Common myeloid progenitor, CD34-positive (primary cell): ENCODE measurements around the gene ZBTB34.

ENCODE experiments used
- CTCF ChIA-PET: fragments of 350-600 bp; sonication (Branson Sonifier 250); formaldehyde crosslinking; loops from one replicate; lab custom pipeline; 2021; ENCODE audit warnings: antibody characterized with exemption; lab: Charles Lee
- POLR2A ChIA-PET: fragments of 350-600 bp; sonication (Branson Sonifier 250); formaldehyde crosslinking; loops from one replicate; lab custom pipeline; 2021; ENCODE audit warnings: antibody characterized with exemption; lab: Charles Lee
- DNase-seq, 3 donors: peaks; one replicate each; pipeline versions ENCODE4 v3.0.0 to v3.0.0-alpha.2; 2013
- H3K27ac ChIP-seq, 2 experiments: 1 replicate in 1 of 2; 2 replicates in 1 of 2; pipeline ENCODE4 v1.7.0; 2013; ENCODE audit warnings: inconsistent platforms in 2 of 2, low read length in 2 of 2, mild to moderate bottlenecking in 2 of 2, low read depth in 1 of 2, moderate library complexity in 1 of 2; ENCODE audit not compliant: severe bottlenecking in 2 of 2, insufficient read depth in 1 of 2, poor library complexity in 1 of 2
- H3K27me3 ChIP-seq, 5 experiments: replicated peaks in 2 of 5; 1 replicate in 3 of 5; 2 replicates in 2 of 5; pipeline versions ENCODE4 v1.6.1 to v1.7.0; 2013; ENCODE audit warnings: low read length in 4 of 5, mild to moderate bottlenecking in 2 of 5, moderate library complexity in 2 of 5, inconsistent platforms in 1 of 5; ENCODE audit not compliant: insufficient read depth in 5 of 5, control insufficient read depth in 4 of 5
- H3K36me3 ChIP-seq, 4 experiments: 1 replicate in 2 of 4; 2 replicates in 2 of 4; pipeline versions ENCODE4 v1.6.1 to v1.7.0; 2013; ENCODE audit warnings: low read length in 3 of 4, control low read depth in 1 of 4, mild to moderate bottlenecking in 1 of 4; ENCODE audit not compliant: control insufficient read depth in 4 of 4, insufficient read depth in 4 of 4
- H3K4me1 ChIP-seq, 4 experiments: 1 replicate in 3 of 4; 2 replicates in 1 of 4; pipeline versions ENCODE4 v1.6.1 to v1.7.1; 2013; ENCODE audit warnings: low read length in 3 of 4, mild to moderate bottlenecking in 3 of 4, control low read depth in 1 of 4, inconsistent platforms in 1 of 4, moderate library complexity in 1 of 4; ENCODE audit not compliant: control insufficient read depth in 4 of 4, insufficient read depth in 4 of 4; ENCODE audit errors: control extremely low read depth in 1 of 4
- H3K4me3 ChIP-seq, 7 experiments: 1 replicate in 4 of 7; 2 replicates in 3 of 7; pipeline versions ENCODE4 v1.5.1 to v1.7.0; 2013; ENCODE audit warnings: mild to moderate bottlenecking in 7 of 7, low read length in 6 of 7, moderate library complexity in 6 of 7, inconsistent platforms in 2 of 7, low read depth in 2 of 7, control low read depth in 1 of 7; ENCODE audit not compliant: insufficient read depth in 4 of 7, control insufficient read depth in 1 of 7; ENCODE audit errors: extremely low read depth in 1 of 7
- H3K9me3 ChIP-seq, 5 experiments: 1 replicate in 4 of 5; 2 replicates in 1 of 5; pipeline versions ENCODE4 v1.6.1 to v1.7.1; 2013; ENCODE audit warnings: low read length in 4 of 5, mild to moderate bottlenecking in 2 of 5, inconsistent platforms in 1 of 5, low read depth in 1 of 5, moderate library complexity in 1 of 5; ENCODE audit not compliant: control insufficient read depth in 4 of 5, insufficient read depth in 2 of 5; ENCODE audit errors: control extremely low read depth in 1 of 5
- WGBS: methylation state at CpG from one replicate; pipeline ENCODE4 v1.1.5; 2013; ENCODE audit not compliant: insufficient coverage; 5-methylcytosine and 5-hydroxymethylcytosine counted together

Gene ZBTB34

DNA sequence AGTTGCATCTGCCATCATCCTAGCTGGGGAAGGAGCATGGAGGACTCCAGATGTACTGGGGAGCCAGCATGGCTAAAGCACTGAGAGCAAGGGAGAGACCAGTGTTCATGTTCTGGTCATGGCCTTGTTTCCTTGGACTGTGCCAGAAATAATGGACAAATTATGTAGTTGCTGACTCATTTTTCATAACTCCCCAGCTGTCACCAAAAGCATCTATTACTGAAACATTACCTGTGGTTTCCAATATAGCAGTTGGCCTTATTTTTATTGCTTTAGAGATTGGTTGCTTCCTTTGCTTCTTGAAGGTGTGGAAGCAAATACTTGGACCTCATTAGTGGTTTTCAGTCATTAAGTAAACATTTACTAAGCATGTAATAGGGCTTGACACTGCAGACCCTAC, 65.4 kb downstream of the ZBTB34 start:
- no peak overlapping the region for H3K27ac ChIP-seq
- H3K27me3 ChIP-seq: peaks cover 0 to 8% (median under 1%) of the 10 kb centered on the region in 5 experiments
- no peaks in the 10 kb centered on the region for H3K36me3 ChIP-seq
- ChIA-PET POLR2A (no interaction called here), CTCF (interaction anchor here (0.6 to 1.4 kb wide), 3 partner anchors 9 to 36 kb away, joined by 3 to 5 read pairs (median 3); no protein-coding TSS in a partner anchor)
- H3K4me1 ChIP-seq: no peaks in the 10 kb centered on the region
- no peak overlapping the region for H3K4me3 ChIP-seq
- DNase-seq: no peak
- no peaks in the 10 kb centered on the region for H3K9me3 ChIP-seq

DNA sequence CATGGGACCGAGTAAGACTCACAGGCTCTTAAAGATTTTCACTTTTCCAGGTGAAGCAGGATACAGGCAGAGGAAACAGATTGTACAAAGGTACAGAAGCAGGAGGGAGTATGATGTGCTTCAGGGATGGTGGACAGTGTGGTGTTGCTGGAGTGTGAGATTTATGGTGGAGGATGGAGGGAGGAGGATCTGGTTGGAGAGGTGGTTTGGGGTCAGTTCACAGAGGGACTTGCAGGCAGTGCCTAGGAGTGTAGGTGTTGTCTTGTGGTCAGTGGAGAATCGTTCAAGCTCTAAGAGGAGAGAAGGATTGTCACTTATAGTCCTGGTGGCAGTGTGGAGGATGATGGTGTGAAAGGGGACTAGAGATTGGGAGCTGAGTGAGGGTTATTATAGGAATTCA, 65.9 kb downstream of the ZBTB34 start:
- Histone ChIP-seq H3K27me3 (peaks cover 0 to 6% (median 1%) of the 10 kb centered on the region in 5 experiments), H3K27ac (no peak overlapping the region), H3K4me3 (no peak overlapping the region), H3K36me3 (no peaks in the 10 kb centered on the region), H3K4me1 (no peaks in the 10 kb centered on the region), H3K9me3 (no peaks in the 10 kb centered on the region)
- CTCF ChIA-PET: interaction anchor here (1.1 to 1.2 kb wide), 2 partner anchors 9 to 14 kb away, joined by 3 read pairs; no protein-coding TSS in a partner anchor
- POLR2A ChIA-PET: no interaction called here
- 98% methylated on average over 2 of the region's 2 CpGs for WGBS
- DNase-seq: no peak

DNA sequence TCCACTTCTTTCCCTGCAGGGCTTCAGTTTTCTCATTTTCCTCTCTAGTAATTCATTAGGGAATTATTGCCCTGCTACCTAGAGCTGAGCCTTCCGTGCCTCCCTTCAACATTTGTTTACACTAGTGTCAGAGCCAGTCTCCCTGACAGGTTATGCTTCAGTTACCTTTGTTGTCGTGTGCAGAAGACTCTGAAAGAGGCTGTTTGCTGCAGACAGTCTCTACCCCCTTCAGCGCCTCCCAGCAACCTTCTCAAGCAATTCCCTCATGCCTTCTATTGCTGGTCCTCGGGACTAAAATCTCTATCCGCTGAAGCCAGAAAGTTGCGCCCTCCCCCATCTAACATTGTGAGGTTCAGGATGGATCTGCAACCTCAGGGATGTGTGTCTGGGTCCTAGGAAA, 67.0 kb downstream of the ZBTB34 start:
- CTCF ChIA-PET: interaction anchor here (1.2 kb wide), 1 partner anchor 13 kb away, joined by 3 read pairs; no protein-coding TSS in a partner anchor
- 100% methylated on average over 4 of the region's 6 CpGs for WGBS
- Histone ChIP-seq H3K4me1 (no peaks in the 10 kb centered on the region), H3K9me3 (no peaks in the 10 kb centered on the region), H3K27me3 (peaks cover 0 to 6% (median 1%) of the 10 kb centered on the region in 5 experiments), H3K4me3 (no peak overlapping the region), H3K36me3 (no peaks in the 10 kb centered on the region), H3K27ac (no peak overlapping the region)
- no peak for DNase-seq
- POLR2A ChIA-PET: no interaction called here

DNA sequence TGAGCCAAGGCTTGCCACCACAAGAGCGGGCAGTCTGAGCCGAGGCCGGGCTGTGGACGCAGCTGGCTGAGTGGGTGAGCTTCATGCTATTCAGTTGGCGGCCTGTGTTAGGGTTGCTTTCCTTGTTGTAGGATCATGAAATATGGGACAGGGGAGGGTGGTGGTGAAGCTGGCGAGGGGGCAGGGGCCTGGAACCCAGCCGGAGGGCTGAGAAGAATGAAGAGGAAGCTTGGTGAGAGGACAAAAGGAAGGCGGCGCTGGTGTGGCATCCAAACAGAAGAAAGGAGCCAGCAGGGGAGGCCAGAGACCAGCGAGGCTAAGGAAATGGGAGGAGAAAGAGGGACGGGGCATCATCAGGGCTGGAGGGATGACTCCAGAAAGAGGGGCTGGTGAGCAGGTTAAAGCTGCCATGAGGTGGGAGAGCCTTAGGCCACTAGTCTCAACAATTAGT, 72.5 kb downstream of the ZBTB34 start:
- Histone ChIP-seq H3K36me3 (no peaks in the 10 kb centered on the region), H3K27ac (no peak overlapping the region), H3K4me1 (no peaks in the 10 kb centered on the region), H3K27me3 (peaks cover 0 to 12% (median 0%) of the 10 kb centered on the region in 5 experiments), H3K9me3 (peaks cover 0 to 4% (median 0%) of the 10 kb centered on the region in 5 experiments), H3K4me3 (no peak overlapping the region)
- ChIA-PET POLR2A (no interaction called here), CTCF (interaction anchor here (1.3 to 1.9 kb wide), 2 partner anchors 9 to 265 kb away, joined by 7 read pairs; no protein-coding TSS in a partner anchor)
- 91% methylated on average over 11 of the region's 11 CpGs for WGBS
- no peak for DNase-seq

DNA sequence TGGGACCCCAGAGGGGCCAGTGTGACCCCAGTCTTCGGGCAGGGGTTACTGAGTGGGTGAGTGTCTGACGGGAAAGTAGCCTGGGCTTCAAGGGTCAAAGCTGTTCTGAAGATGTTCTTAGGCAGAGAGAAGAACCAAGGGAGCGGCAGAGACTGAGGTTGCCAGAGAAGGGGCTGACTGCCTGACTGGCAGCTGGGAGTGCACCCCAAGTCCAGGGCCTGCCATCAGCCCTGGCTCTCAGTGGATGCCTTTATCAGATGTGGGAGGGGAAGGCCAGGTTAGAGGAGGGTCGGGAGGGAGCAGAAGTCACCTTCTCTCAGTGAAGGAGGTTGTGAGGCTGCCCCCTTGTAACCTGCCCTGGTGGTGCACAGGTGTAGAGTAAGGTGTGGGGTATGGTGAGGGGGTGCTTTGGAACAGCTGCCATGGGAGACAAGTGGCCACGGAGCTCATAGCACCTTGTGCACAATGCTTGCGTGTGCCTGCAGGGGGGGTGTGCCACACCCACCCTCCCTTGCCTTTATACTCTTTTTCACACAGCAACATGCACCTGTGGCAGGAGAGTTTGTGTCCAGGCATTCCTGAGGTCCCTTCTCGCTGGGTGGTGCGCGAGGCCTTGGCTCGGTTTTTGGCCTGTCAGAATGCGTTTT, 73.0 kb downstream of the ZBTB34 start:
- Histone ChIP-seq H3K27ac (no peak overlapping the region), H3K27me3 (peaks cover 0 to 12% (median 0%) of the 10 kb centered on the region in 5 experiments), H3K36me3 (no peaks in the 10 kb centered on the region), H3K4me1 (no peaks in the 10 kb centered on the region), H3K4me3 (no peak overlapping the region), H3K9me3 (peaks cover 0 to 4% (median 0%) of the 10 kb centered on the region in 5 experiments)
- POLR2A ChIA-PET: no interaction called here
- DNase-seq: no peak
- WGBS: 96% methylated on average over 5 of the region's 11 CpGs
- CTCF ChIA-PET: interaction anchor here (1.3 to 1.9 kb wide), 2 partner anchors 8 to 264 kb away, joined by 7 read pairs; no protein-coding TSS in a partner anchor

DNA sequence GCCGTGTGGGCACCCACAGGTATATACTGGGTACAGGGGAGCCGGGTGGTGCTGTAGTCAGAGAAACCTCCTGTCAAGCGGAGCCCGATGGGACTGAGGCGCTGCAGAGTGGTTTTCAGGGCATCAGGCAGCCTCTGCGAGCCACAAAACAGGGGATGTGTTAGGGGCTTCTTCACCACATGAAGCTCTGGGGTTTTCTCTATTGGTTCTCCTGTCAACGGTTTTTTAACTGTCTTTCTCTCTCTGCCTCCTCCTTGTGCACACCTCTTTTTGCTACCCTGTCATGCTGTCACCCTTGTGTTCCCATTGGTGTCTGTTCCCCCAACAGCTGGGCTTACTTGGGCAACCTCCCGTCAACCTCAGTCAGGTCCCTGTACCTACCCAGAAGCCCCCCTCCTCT, 74.0 kb downstream of the ZBTB34 start:
- peaks cover 0 to 4% (median 0%) of the 10 kb centered on the region in 5 experiments for H3K9me3 ChIP-seq
- no peak for DNase-seq
- ChIA-PET POLR2A (no interaction called here), CTCF (interaction anchor here (0.7 to 2.1 kb wide), 5 partner anchors 8 to 266 kb away, joined by 3 to 6 read pairs (median 3); no protein-coding TSS in a partner anchor)
- H3K36me3 ChIP-seq: no peaks in the 10 kb centered on the region
- no peak overlapping the region for H3K4me3 ChIP-seq
- no peak overlapping the region for H3K27ac ChIP-seq
- over 99% methylated on average over 8 of the region's 8 CpGs for WGBS
- H3K27me3 ChIP-seq: peaks cover 0 to 12% (median 0%) of the 10 kb centered on the region in 5 experiments
- no peaks in the 10 kb centered on the region for H3K4me1 ChIP-seq
